Stimulated activated CD4-positive, alpha-beta T cell treated with anti-CD3 and anti-CD28 coated beads, Interleukin-15, amount 100 ng/mL, for 1 hour (primary cell): ENCODE data around the gene PDE11A.

ENCODE experiments used
- DNase-seq, 2 donors: peaks; one replicate each; pipeline ENCODE4 v3.0.0-alpha.2; 2020; ENCODE audit warnings: low read depth in 1 of 2, low spot score in 1 of 2

Gene PDE11A

GRCh38 chr2:177673602-177674595 lies 398.7 kb downstream of the PDE11A start:
- no peak for DNase-seq

- no peak for DNase-seq
Measured at GRCh38 chr2:177671662-177672061, 400.9 kb downstream of the PDE11A start.

GRCh38 chr2:177670791-177671535 lies 401.6 kb downstream of the PDE11A start:
- DNase-seq, result no peak

GRCh38 chr2:177669625-177670330 lies 402.8 kb downstream of the PDE11A start:
- DNase-seq, result no peak

GRCh38 chr2:177669201-177669600 lies 403.4 kb downstream of the PDE11A start:
- DNase-seq, result no peak

GRCh38 chr2:177668617-177669016 lies 404.0 kb downstream of the PDE11A start:
- DNase-seq, result no peak

- DNase-seq, result no peak
Measured at GRCh38 chr2:177667626-177668025, 405.0 kb downstream of the PDE11A start.

GRCh38 chr2:177666408-177666807 lies 406.2 kb downstream of the PDE11A start:
- DNase-seq, result no peak

- no peak for DNase-seq
Measured at GRCh38 chr2:177665948-177666347, 406.6 kb downstream of the PDE11A start.

- DNase-seq, result no peak
Measured at GRCh38 chr2:177665328-177665727, 407.2 kb downstream of the PDE11A start.

GRCh38 chr2:177662895-177663294 lies 409.7 kb downstream of the PDE11A start:
- DNase-seq, result no peak

GRCh38 chr2:177660742-177661141 lies 411.8 kb downstream of the PDE11A start:
- no peak for DNase-seq

- no peak for DNase-seq
Measured at GRCh38 chr2:177658309-177658708, 414.3 kb downstream of the PDE11A start.

- DNase-seq, result no peak
Measured at GRCh38 chr2:177651833-177652232, 420.7 kb downstream of the PDE11A start.

GRCh38 chr2:177649568-177650518 lies 422.7 kb downstream of the PDE11A start:
- no peak for DNase-seq

- no peak for DNase-seq
Measured at GRCh38 chr2:177646791-177647190, 425.8 kb downstream of the PDE11A start.

- no peak for DNase-seq
Measured at GRCh38 chr2:177646241-177646640, 426.3 kb downstream of the PDE11A start.

GRCh38 chr2:177641331-177641730 lies 431.2 kb downstream of the PDE11A start:
- DNase-seq, result no peak

GRCh38 chr2:177640423-177640822 lies 432.2 kb downstream of the PDE11A start:
- no peak for DNase-seq

GRCh38 chr2:177639262-177639914 lies 433.2 kb downstream of the PDE11A start:
- DNase-seq, result no peak
